Measurements from ENCODE around the gene CYTH4.
A peak's percentile ranks its signal among the peaks of the same experiment; 100 is the strongest.

The CYTH4 gene

DNA sequence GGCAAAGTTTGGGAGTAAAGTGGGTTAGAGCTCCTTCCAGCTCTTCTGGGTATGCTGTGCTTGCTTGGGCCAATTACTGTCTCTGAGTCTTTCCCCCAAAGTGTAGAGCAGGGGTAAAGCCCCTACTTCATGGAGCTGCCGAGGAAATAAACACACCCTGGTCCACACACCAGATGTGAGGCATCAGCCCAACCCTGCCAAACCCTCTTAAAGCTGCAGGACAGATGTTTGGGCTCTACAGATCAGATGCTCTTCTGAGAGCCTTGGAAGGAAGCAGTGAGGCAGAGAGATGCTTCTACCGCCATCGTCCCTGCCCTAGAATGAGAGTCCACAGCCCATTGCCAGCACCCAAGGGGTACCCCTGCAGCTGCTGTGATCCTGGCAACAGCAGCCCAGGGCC lies 80.3 kb downstream of the CYTH4 start:
- Histone ChIP-seq H3K9ac (ENCODE audit: low read depth, low read length, poor library complexity) (no peak overlapping the region), H2BK120ac (ENCODE audit: low read depth, low read length) (peak overlapping the region; percentile 6), H3K27ac (replicated peaks; ENCODE audit: low read length) (no peak overlapping the region), H3K9me3 (replicated peaks in 1 of 2; ENCODE audit: control insufficient read depth in 2 of 2, insufficient read depth in 1 of 2, low read depth in 1 of 2, low read length in 2 of 2) (no peaks in the 10 kb centered on the region), H2AFZ (ENCODE audit: low read length) (no peak overlapping the region), H4K91ac (ENCODE audit: low read depth, low read length, poor library complexity) (no peak overlapping the region), H3K27me3 (ENCODE audit: control insufficient read depth in 3 of 3, insufficient read depth in 3 of 3, low read depth in 1 of 3, low read length in 3 of 3) (peaks cover 0 to 77% (median 0%) of the 10 kb centered on the region in 3 experiments), H3K4me2 (ENCODE audit: insufficient read depth, low read length, poor library complexity, severe bottlenecking) (no peak overlapping the region), H4K8ac (ENCODE audit: low read depth, low read length) (no peak overlapping the region), H3K79me1 (ENCODE audit: low read depth, low read length) (no peaks in the 10 kb centered on the region), H3K4me1 (ENCODE audit: control insufficient read depth in 2 of 2, insufficient read depth in 1 of 2, low read depth in 1 of 2, low read length in 2 of 2) (peaks cover 6 to 12% of the 10 kb centered on the region in 2 donors), H3K36me3 (replicated peaks in 1 of 2; ENCODE audit: control insufficient read depth in 2 of 2, insufficient read depth in 2 of 2, low read length in 2 of 2) (no peaks in the 10 kb centered on the region), H3K18ac (ENCODE audit: low read length) (peak overlapping the region; percentile 35), H2BK5ac (ENCODE audit: low read length) (no peak overlapping the region), H2BK15ac (ENCODE audit: low read length) (no peak overlapping the region), H3K4me3 (ENCODE audit: low read length in 2 of 2) (no peak overlapping the region), H3K23ac (ENCODE audit: low read depth, low read length, poor library complexity) (no peak overlapping the region), H3K4ac (ENCODE audit: low read length) (no peak overlapping the region), H3K14ac (ENCODE audit: low read length) (no peak overlapping the region), H2AK5ac (ENCODE audit: low read depth, low read length) (peak overlapping the region; percentile 52), H2BK12ac (ENCODE audit: low read length) (no peak overlapping the region)
- no CpG with 5 or more reads among the region's 3 CpGs for WGBS, 2 donors (ENCODE audit: extremely low coverage in 2 of 2, insufficient read length in 2 of 2, insufficient replicate concordance in 1 of 2)
- no peak for DNase-seq (ENCODE audit: low spot score)

DNA sequence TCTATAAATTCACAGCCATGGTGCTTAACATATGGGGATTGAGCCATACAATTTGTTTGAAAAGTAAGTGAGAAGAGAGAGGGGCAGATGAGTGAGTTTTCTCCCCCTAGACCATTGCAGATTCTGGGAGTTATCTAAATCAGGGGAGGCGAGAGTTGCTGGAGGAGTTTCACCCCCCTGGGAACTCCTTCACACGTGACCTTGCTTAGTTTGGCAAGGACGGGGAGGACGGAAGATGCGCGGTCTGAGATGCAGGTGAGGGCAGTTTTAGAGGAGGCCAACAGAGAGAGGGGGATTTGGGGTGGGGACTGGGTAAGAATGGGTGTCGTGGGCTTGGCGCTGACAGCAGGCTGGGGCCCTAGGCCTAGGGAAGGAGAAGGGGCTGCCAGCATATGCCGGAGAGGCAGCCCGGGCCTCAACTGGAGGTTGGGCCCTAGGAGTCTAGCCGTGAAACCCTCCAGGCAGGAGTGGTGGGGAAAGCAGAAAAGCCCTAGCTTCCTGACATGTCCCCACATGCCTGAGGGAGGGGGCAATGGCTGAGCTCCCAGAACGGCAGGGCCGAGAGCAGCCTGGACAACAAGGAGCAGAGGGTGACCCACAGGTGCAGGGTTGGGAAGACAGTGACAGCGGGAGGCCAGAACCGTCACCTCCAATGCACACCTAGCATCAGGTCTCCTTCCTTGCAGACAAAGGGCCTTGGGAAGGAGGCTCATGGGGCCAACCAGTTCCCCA lies 81.1 kb downstream of the CYTH4 start:
- Histone ChIP-seq H2BK120ac (ENCODE audit: low read depth, low read length) (peak overlapping the region; percentile 6), H4K91ac (ENCODE audit: low read depth, low read length, poor library complexity) (no peak overlapping the region), H3K18ac (ENCODE audit: low read length) (peak overlapping the region; percentile 86), H3K4me1 (ENCODE audit: control insufficient read depth in 2 of 2, insufficient read depth in 1 of 2, low read depth in 1 of 2, low read length in 2 of 2) (peaks cover 6 to 15% of the 10 kb centered on the region in 2 donors), H3K27me3 (ENCODE audit: control insufficient read depth in 3 of 3, insufficient read depth in 3 of 3, low read depth in 1 of 3, low read length in 3 of 3) (peaks cover 0 to 72% (median 0%) of the 10 kb centered on the region in 3 experiments), H4K8ac (ENCODE audit: low read depth, low read length) (no peak overlapping the region), H3K14ac (ENCODE audit: low read length) (no peak overlapping the region), H2BK5ac (ENCODE audit: low read length) (peak overlapping the region; percentile 83), H3K4me2 (ENCODE audit: insufficient read depth, low read length, poor library complexity, severe bottlenecking) (no peak overlapping the region), H3K9ac (ENCODE audit: low read depth, low read length, poor library complexity) (no peak overlapping the region), H2AK5ac (ENCODE audit: low read depth, low read length) (peak overlapping the region; percentile 96), H3K79me1 (ENCODE audit: low read depth, low read length) (no peaks in the 10 kb centered on the region), H3K9me3 (replicated peaks in 1 of 2; ENCODE audit: control insufficient read depth in 2 of 2, insufficient read depth in 1 of 2, low read depth in 1 of 2, low read length in 2 of 2) (no peaks in the 10 kb centered on the region), H3K36me3 (replicated peaks in 1 of 2; ENCODE audit: control insufficient read depth in 2 of 2, insufficient read depth in 2 of 2, low read length in 2 of 2) (no peaks in the 10 kb centered on the region), H3K4ac (ENCODE audit: low read length) (no peak overlapping the region), H2AFZ (ENCODE audit: low read length) (peak overlapping the region; percentile 39), H2BK15ac (ENCODE audit: low read length) (peak overlapping the region; percentile 72), H3K27ac (replicated peaks; ENCODE audit: low read length) (no peak overlapping the region), H3K23ac (ENCODE audit: low read depth, low read length, poor library complexity) (peak overlapping the region; percentile 52), H2BK12ac (ENCODE audit: low read length) (peak overlapping the region; percentile 24), H3K4me3 (ENCODE audit: low read length in 2 of 2) (no peak overlapping the region)
- no CpG with 5 or more reads among the region's 15 CpGs for WGBS, 2 donors (ENCODE audit: extremely low coverage in 2 of 2, insufficient read length in 2 of 2, insufficient replicate concordance in 1 of 2)
- no peak for DNase-seq (ENCODE audit: low spot score)
